GM12872 (cell line): ENCODE measurements around the gene FUOM.

ENCODE experiments used
- CTCF ChIP-seq: IDR thresholded peaks from 3 replicates; pipeline ENCODE4 v1.5.1; 2011; ENCODE audit warnings: low read depth, mild to moderate bottlenecking, low read length, moderate library complexity; ENCODE audit not compliant: insufficient read depth

FUOM gene

GRCh38 chr10:133310399-133310755 is 47.4 kb downstream of the FUOM start:
- TF ChIP-seq CTCF: no peak

DNA sequence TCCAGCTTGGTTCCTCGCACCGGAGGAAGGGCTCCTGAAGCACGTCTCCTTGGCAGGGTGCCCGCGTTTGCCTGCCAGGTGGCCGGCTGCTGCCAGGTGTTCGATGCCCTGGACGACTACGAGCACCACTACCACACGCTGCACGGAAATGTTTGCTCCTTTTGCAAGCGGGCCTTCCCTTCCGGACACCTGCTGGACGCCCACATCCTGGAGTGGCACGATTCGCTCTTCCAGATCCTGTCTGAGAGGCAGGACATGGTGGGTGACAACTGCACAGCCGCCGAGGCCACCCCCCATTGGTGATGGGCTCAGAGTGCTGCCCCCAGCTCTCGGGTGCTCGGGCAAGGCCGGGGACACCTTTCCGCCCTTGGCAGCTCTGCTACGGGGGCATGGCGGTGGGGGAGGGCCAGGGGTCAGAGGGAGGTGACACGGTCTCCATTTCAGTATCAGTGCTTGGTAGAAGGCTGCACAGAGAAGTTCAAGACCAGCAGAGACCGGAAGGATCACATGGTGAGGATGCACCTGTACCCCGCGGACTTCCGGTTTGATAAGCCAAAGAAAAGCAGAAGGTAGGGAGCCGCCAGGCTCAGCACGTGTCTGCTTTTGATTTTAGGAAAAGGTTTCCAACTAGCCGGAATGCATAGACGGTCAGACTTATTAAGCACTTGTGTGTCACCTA is 48.0 kb downstream of the FUOM start:
- no peak for TF ChIP-seq CTCF

GRCh38 chr10:133309100-133309719 is 48.6 kb downstream of the FUOM start:
- TF ChIP-seq CTCF: no peak

DNA sequence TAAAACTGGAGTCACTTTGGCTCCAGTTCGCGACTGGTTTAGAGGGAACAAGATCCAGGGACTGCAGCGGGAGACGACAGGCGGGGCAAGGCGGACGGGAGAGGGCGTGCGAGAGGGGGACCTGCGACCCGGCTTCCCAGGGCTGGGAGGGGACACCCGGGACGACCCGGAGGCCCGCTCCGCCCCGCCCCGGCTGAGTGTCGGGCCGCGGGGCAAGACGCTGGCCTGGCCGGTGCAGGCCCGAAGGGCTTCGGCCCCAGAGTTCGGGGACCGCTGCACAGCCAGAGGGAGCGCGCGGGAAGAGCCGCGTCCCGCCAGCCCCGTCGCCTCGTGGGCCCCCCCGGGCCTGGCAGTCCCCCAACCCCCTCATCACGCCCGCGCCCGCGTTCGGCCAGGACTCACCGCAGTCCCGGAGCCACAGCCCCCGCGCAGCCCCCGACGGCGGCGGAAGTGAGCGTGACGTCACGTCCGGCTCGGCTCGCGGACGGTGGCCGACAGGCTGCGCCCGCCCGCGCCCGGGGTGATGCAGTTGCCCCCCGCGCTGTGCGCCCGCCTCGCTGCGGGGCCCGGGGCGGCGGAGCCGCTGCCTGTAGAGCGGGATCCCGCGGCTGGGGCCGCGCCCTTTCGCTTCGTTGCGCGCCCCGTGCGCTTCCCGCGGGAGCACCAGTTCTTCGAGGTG is 49.3 kb downstream of the FUOM start, which contains the start of the genes TUBGCP2 and ZNF511:
TSS of gene TUBGCP2 (minus strand) at position 452 of the 679 bp plus-strand sequence. CDS start 5,931 bp downstream, outside the sequence.
TSS of gene ZNF511 (plus strand) at position 494 of the 679 bp plus-strand sequence. CDS start at position 524, 30 bp downstream.
- TF ChIP-seq CTCF: 0 out of 3 replicates have a peak, but pooled peaks have one; percentile 5

DNA sequence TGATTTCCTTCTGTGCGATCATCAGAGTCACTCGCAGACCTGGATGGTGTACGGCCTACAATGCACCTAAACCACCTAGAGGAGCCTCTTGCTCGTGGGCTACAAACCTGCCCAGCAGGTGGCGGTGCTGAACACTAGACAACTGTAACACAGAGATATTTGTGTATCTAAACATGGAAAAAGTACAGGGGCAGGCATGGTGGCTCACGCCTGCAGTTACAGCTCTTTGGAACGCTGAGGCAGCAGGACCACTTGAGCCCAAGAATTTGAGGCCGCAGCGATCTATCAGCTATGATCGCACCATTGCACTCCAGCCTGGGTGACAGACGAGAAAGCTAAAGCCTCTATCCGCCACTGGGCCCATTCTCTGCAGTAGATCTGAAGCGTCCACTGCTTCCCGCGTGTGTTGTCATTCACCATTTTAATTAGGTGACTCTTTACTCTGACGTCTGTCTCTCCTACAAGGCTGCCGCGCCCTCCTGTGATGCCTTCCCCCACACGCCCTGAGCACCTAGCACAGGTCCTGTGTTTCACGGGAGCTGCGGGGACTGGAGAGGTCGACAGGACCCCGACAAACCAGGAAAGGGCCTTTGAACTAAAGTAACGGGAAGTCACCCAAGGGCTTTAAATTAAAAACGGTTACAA is 49.9 kb downstream of the FUOM start:
- peak; percentile 88 for TF ChIP-seq CTCF

GRCh38 chr10:133306941-133307379 is 50.9 kb downstream of the FUOM start:
- no peak for TF ChIP-seq CTCF

DNA sequence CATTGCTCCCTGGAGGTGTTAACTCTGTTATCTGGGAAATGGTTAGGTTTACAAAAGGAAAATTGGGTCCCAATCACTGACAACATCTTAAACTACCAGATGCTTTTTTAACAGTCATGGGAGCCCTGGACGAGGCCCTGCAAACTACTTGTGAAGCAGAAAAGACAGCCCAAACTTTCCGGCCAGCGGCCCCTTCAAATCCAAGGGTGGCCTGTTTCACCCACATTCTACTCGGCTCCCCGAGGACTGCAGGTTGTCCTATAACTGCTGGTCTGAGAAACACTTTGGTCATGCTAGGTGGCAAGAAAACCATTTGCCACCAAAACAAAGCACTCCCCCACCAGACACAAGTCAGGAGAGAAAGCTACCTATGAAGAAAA is 51.7 kb downstream of the FUOM start:
- TF ChIP-seq CTCF: no peak
